ENCODE measurements around the gene STX8. TPM values are rescaled to one million over a fixed set of nuclear protein-coding genes. Genes with fewer than 3 reads are reported as not detected.

STX8 gene
- total RNA-seq, 1 donor from 2014 or later: 70.3 TPM

Other genes with a start within 250 kb of the STX8 start
- gene CFAP52, start 822 bp upstream of the STX8 start, total RNA-seq: not detected
- 0.12 TPM for gene USP43, start 69.7 kb upstream of the STX8 start, total RNA-seq
- 166 TPM for gene DHRS7C, start 215.8 kb upstream of the STX8 start, total RNA-seq
- not detected for gene GSG1L2, start 246.3 kb upstream of the STX8 start, total RNA-seq